T follicular helper cell (primary cell): Measurements from ENCODE around the gene MYLK.

Experiments
- DNase-seq: peaks from one replicate; pipeline ENCODE4 v3.0.0-alpha.2; 2020; ENCODE audit warnings: low read depth

The MYLK gene

DNA sequence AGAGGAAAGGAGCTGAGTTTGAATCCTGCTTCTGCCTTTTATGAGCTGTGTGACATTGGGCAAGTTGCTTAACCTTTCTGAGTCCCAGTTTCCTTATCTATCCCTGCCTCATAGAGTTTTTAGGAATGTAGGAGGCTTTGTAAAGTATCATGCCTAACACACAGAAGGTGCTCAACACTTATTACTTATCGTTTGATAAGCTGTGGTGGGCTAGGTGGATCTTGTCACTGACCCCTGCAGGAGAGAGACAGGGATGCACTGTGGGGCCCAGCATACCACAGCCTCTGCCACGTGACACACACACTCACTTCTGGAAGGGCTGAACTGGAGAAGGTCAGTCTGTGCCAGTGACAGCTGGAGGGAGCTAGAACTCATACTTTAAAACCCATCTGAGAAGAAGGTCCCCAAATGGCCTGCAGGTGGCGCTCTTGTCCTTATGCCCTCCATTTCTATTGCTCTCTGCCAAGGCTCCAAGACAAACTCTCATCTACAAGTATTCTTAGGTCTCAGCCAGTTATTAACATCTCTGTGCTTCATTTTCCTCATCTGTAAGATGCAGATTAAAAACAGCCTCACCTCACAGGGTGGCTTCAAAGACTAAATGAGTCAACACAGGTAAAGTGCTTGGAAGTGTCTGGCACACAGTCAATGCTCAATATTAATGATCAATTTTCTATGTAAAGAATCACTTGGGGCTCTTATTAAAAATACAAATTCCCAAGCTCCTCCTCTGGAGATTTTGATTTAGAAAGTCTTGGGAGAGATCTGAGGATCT is 241.8 kb downstream of the MYLK start:
- DNase-seq, result no peak

DNA sequence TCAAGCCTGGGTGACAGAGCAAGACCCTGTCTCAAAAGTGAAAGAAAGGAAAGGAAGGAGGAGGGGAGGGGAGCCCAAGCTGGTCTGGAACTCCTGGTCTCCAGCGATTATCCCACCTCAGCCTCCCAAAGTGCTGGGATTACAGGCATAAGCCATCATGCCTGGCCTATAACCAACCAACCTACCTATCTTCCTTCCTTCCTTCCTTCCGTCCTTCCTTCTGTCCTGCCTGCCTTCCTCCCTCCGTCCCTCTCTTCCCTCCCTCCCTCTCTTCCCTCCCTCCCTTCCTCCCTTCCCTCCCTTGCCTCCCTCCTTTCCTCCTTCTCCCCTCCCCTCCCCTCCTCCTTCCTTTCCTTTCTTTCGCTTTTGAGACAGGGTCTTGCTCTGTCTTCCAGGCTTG is 242.6 kb downstream of the MYLK start:
- DNase-seq, result no peak

DNA sequence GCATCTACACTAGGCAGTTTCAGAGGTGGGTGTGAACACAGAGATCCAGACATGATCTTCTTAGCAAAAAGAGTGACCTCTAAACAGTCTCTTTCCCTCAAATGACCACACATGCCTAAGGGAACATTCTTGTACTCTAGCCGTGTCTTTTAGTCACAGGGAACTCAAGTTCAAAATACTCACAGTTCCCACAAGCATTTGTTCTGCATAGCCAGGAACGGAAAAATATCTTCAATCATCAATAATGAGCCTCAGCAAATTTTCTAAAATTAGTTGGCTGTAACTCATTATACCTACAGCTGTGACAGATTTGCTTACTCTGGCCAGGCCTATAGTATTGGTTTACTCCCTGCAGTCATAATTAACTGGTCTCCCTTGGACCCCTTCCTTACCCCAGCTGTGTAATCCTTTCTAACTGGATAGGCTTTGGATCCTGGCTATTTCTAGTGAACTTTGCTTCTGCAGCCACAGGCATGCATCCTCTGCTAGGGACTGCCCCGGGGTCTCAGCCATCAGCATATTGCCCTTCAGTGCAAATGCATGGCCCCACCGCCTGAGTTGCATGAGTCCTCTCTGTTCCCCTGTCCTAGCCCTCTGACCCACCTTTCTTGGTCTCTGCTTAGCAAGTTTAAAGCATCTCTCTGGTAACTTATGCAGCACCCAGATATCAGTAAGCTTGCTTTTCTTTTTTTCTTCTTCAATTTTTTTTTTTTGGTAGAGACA is 243.2 kb downstream of the MYLK start:
- DNase-seq, result no peak

DNA sequence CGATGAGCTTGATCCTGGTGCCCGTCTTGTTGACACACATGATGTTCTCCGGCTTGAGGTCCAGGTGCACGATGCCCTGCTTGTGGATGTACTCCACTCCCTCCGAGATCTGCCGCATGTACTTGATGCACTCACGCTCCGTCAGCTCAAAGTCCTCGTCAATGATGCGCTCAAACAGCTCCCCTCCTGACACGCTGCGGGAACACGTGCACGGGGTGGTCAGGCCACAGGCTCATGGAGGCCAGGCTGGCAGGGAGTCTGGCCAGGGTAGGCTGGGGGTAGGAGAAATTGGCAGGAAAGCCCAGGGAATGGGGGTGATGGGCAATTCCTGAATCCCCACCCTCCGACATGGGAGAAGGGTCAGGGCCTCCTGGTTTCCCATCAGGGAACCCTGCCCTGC is 243.8 kb downstream of the MYLK start:
- DNase-seq, result no peak

DNA sequence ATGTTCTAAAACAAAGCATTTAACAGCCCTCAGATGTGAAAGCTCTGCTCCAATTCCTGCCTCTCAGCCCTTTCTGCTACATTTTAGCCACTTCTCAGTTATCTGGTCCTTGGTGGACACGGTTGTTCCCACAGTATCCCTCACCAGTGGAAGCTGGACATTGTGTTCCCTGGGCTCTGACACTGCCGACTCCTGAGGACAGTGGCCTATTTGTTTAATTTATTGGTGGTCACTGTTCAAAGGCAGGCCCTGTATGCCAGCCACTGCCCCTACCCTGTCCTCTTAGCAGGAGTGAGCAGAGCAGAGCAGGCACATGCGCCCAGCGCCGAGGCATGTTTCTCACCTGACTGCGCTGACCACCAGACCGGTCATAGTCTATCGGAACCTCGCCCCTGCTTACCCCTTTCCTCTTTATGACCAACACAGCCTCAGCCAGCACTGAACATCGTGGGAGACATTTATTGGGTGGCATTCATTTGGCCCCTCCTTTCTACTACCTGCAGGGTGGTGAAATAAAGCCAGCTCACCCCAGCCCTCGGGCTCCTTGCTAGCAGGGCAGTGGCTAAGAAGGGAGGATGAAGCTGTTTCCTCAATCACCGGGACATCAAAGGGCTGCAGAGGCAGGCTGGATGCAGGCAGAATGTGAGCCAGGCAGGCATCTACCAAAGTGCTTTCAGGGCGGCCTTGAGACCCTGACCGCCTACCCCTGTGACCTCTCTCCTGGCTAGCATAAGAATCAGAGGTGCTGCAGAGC is 245.0 kb downstream of the MYLK start:
- no peak for DNase-seq

DNA sequence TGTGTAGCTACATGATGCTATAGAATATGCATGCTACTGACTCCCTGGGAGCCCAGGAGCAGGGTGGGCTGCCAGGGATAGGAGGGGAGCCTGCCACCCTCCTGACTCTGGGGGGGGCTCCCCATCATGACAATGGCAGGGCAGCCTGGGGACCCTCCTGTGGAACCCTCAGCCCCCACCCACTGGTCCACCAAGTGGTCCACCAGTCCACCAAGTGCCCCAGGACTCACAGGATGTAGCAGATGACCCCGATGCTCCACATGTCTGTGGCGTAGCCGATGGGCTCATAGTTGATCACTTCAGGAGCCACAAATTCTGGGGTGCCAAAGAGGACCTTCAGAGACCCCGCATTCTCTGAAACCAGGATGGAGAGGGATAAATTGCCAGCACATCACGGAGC is 246.3 kb downstream of the MYLK start:
- no peak for DNase-seq

DNA sequence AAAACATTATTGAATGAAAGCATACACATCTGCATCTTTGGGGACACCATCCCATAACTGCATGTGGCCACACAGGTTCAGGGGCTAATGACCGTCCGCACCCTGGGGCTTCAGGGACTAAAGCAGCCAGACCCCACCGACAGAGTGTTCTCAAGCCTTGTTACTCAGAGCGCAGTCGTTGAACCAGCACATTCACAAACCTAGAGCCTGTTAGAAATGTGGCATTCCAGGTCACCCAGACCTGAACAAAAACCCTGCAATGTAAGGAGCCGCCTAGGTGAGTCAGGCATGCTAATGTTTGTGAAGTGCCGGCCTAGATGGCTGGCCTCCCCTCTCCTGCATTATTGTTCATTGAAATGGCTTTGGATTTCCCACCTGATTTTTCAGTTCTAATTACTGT is 247.0 kb downstream of the MYLK start:
- no peak for DNase-seq

DNA sequence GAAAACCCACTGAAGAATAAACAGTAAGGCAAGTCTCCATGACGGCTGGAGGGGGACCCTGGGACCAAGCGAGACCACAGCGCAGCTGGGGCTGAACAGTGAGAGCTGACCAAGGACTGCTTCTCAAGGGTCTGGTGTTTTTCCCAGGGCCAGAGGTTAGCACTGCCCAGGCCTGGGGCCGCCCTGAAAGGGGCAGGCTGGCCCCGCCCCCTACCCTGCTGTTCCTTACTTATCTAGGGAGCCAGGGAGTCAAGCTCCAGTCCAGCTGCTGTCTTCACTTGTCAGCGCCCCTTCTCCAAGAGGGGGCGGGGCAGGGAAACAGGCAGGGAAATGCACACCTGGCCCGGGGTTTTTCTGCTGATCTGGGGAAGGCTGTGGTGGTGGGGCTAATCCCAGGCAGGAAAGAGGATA is 247.7 kb downstream of the MYLK start:
- DNase-seq, result no peak

DNA sequence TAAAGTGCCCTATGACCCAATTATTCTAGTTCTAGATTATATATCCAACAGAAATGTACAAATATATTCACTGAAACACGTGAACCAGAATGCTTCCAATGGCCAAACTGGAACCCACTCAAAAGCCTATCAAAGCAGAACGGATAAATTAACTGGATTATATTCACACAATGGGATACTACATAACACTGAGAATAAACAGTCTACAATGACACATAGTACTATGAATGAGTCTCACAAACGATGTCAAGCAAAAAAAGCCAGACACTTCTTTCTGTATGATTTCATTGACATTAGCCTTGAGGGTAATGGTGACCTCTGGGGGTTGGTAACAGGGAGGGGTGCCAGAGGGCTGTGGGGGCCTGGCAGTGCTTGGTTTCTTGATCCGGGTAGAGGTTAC is 248.4 kb downstream of the MYLK start:
- DNase-seq, result no peak

DNA sequence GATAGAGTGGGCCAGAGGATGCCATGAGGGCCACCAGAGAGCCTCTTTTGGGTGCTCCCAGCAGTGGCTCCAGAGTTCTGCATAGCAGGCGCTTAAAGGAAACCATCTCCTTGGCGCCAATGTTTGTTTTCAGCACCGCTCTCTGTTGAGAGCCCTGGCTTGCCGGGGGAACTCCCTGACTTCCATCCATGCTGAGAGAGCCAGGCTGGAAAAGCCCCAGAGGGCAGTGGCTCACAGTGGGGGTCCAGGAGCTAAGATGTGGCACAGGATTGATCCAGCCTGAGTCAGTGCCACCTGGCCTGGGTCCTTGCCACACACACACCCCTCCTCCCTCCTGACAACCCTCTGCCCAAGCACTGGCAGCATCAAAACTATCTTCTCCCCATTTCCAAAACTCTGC is 248.9 kb downstream of the MYLK start:
- no peak for DNase-seq

DNA sequence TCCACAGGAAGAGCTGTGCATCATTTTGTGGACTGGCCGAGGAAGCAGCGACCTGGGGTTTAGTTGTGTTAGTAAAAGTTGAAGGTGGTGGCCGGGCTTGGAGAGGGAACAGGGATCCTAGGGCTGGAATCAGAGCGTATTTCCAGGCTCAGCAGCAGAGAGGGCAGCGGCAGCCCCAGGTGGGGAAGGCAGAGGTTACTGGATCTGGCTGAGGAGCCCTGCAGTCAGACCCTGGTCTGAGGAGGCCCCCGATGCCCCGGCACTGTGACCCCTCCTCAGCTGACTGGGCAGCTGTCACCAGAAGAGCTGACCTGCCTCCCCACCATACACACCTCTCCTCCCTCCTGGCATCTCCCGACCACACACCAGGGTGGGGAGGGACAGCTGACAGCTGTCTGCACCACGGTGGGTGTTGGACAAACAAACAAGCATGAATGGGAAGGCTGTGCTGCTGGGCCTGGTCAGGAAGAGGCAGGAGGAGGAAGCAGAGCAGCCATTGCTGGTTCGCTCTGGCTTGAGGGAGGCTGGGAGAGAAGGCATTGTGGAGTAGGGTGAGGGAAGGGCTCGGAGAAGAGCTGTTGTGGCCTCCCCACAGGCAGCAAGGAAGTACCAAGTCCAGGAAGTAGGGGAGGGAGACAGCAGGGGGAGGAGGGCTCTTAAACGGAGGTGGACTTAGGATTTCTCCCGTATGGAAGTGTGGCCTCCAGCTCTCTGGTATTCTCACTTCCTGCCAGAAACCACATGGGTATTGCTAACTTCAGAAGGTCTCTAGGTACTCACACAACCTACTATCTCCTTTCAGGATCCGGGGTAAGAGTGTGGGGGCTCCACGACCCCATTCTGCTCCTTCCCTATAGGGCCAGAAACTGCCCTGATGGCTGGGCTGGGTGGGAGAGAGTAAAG is 249.7 kb downstream of the MYLK start:
- DNase-seq, result no peak

DNA sequence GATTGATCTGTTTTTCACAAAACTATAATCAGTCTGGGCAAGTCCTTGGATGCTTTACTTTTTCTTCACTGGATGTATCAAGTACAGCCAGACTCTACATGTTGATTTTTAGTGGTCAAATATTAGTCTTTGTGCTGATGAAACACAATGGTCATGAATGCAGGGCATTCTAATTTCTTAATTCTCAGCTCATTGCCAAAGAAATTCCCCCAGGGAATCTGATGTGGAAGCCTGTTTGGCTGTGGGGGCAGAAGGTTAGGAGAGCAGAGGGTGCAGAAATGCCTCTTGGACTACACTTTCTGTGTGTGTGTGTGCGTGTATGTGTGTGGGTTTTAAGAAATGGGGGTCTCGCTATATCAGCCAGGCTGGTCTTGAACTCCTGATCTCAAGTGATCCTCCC is 250.6 kb downstream of the MYLK start:
- no peak for DNase-seq

DNA sequence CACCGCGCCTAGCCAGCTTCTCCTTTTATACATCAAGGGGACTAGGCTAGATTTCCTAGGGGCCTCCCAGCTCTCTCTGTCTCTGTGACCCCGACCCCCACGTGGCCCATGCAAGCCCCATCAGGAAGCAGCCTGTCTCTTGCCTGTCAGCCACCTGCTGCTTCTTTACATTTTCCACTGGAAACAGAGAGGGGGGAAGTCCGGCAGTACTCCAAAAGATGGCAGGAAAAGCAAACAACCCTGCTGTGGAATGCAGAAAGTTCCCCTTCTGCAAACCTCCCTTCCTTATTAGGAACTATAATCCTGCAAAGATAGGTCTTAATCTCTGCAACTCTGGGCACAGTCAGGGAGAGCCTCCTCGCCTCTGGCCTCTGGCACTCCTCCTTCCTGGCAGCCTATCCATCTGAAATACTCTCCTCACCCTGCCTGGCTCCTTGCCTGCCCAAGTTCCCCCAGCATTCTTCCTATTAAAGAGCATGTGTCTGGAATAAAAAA is 251.9 kb downstream of the MYLK start:
- DNase-seq, result no peak

DNA sequence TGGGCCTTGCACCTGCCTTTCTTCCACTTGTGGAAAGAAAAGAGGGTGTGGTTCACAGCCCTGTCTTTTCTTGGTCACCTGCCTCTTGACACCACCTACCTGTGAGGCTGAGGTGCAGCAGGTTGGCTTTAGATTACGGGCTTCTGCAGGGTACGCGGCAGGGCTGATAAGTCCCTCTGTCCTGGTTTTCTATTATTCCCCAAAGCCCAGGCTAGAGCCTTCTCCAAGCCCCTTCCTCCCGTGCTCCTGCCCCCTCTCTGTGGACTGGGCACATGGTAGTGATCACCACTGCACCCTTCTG is 254.4 kb downstream of the MYLK start:
- no peak for DNase-seq

DNA sequence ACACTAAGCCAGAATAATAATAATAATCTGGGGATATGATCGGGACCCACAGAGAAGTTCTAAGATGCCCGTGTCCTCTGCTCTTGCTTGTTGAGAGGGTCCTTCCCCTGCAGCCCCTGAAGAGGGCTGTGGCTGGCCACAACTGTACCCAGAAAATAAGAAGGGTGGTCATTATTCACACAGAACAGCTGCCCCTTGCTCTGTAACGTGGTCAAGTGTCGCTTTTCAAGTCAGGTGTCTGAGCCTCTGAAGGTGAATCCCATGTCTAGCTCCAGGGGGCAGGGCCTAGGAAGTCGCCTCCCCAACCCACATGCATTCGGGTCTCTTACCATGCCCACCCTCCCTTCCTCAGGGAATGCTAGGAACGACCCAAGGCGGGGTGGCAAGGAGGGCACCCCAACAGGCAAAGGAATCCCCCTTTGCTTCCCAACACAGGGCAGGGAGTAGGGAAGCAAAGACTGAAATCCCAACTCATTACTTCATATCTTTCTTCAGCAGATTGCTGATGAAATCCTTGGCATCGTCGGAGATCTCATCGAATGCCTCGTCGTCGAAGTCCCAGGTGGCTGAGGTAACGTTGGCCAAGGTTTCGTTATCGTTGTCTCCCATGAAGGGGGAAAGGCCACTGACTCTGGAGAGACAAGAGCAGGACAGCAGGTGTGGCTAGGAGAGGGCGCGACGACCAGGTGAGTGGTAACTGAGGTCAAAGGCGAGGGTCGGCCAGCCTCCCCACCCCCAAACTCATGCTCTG is 255.0 kb downstream of the MYLK start:
- DNase-seq, result no peak

DNA sequence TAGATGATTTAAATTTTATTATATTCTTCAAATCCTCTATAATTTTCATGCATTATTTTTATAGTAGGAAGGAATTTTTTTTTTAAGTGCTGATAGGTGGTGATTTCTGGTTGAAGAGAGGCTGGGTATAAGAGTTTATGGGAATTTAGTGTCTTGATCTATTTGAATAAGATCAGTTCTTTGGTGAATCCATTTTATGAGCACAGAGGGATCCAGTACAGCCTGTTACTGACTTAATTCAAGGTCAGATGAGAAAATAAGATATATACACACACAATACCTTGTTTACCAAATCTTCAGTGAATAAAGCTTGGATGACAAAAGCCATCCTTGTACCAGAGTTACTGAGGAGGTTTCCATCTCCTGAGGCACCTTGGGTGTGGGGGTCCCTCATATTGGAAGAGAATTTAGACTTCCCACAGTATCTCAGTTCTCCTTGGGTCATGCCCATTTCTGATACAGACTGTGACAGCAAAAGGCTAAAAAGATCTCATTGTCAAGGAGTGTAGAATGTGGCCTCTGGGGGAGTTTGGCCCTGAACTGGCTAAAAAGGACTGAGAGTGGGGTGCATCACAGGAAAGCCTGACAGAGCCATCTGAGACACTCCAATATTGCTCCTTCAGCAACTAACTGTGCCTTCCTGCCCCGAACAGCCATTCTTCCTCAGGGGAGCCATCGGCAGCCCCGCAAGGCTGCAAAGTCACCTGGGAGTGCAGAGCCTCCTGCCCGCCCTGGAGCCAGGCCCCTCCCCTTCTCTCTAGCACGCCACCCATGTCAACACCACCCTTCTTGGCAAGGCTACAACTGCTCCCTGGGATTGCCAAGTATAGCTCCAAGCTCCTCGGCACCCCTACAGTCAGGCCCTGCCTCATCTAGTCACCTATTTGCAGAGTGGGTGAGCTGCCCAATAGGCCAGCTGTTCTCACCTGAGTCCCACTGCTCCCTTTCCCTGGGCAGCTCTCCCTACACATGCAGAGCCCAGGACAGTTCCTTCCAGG is 256.2 kb downstream of the MYLK start:
- DNase-seq, result no peak

DNA sequence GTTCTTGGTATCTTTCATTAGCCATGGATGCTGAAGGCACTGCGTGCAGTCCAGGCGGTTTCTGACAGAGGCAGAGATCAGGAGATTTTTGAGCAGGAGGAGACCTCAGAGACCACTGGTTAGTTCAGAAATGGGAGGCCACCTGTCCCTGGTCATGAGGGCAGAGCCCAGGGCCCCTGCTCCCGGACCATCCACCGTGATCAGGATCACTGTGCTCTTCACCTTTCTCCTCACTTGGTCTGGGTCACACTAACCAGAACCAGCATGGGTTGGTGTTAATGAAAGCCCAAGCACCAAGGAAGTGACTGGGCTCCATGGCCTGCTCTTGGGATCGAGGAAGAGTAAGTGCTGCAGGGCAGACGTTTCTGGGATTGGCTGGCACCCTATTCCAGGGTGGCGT is 257.3 kb downstream of the MYLK start:
- DNase-seq, result no peak

DNA sequence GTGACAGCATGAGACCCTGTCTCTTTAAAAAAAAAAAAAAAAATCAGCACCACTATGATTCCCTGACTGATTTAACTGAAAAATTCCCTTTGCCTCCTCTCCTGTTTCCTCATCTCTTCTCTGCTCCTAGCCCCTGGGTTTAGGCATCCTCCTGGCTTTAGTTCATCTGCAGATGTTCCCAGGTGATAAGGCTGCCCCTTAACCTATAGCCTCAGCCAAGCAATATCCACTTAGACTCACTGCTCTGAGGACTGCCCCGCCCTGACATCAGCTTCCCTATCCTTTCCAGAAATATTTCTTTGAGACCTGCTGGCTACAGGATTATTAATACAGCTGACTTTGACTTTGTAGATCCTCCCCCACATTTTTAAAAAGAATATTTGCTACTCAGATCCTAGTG is 259.8 kb downstream of the MYLK start:
- DNase-seq, result no peak

DNA sequence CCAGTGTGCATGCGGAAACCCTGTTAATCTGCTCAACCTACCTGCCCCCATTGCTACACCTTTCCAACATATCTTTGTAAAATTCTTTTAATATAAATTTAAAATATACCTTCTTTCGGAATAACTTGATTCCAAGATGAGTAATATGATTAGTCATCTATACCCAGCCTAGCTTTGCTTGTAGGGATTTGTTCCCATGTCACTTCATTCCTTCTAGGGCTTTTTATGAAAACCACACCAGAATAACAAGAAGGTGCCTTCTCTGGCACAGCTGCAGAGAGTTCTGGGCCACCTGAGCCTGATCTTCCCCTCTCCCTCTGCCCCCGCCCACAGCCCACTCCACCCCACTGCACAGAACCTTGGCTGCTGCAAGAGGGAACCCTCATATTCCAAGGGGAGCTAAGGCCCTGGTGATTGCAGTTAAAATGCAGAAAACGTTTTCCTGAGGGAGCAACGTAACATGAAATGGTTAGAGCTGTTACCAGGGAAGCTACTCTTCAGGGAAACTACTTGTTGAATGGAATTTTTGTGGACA is 260.7 kb downstream of the MYLK start:
- DNase-seq, result no peak

DNA sequence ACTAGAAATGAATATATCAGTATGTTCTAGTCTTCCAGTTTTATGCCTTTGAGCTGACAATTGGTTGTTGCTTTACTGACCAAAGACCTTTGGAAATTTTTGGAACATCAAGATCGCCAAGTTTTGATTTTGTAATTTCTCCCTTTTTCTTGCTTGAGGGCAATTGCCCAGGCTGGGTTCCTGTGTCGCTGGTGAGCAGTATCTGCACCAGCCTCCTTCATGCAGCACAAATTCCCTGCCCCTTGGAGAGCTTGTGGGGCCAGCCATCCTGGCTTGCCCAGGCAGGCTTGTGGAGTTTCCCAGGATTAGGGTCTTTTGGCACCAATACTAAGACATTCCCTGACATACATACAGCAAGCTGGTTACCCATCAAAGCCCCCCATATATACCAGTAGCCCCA is 261.4 kb downstream of the MYLK start:
- DNase-seq, result no peak
